GM12878 (cell line): Measurements from ENCODE around the gene PKN3. TPM values are rescaled to one million over a fixed set of nuclear protein-coding genes. Genes with fewer than 3 reads are reported as not detected.

Experiments
- ATAC-seq: fragments of 200-7000 bp; cut with Tn5 transposase; 3 replicates; pipeline ENCODE4 v1.9.1; 2020; ENCODE audit warnings: mild to moderate bottlenecking, moderate library complexity
- BruUV-seq: library from RNA; stranded (reverse); fragments of 400-500 nt; replicated peaks from 2 replicates; lab custom pipeline; 2021; lab: Mats Ljungman, UMichigan
- CTCF ChIA-PET: fragments of 300-600 bp; sonication (Branson Sonifier 250); formaldehyde crosslinking; extraction: SDS; loops from one replicate; lab custom pipeline; 2021; ENCODE audit warnings: inconsistent platforms; lab: Yijun Ruan, JAX
- POLR2A ChIA-PET: fragments of 350-600 bp; formaldehyde crosslinking; extraction: SDS; loops from one replicate; lab custom pipeline; 2021; ENCODE audit warnings: inconsistent platforms; lab: Charles Lee
- RAD21 ChIA-PET: fragments of 300-600 bp; sonication (Branson Sonifier 250); formaldehyde crosslinking; loops from one replicate; lab custom pipeline; 2023; ENCODE audit warnings: antibody characterized with exemption; ENCODE audit not compliant: unreplicated experiment; lab: Charles Lee
- SMC1A ChIA-PET: fragments of 300-600 bp; sonication (Branson Sonifier 250); formaldehyde crosslinking; loops from one replicate; lab custom pipeline; 2023; ENCODE audit not compliant: unreplicated experiment, uncharacterized antibody; lab: Charles Lee
- DNase-seq: peaks from one replicate; pipeline ENCODE4 v3.0.0-alpha.2; 2011; ENCODE audit warnings: low read depth, low spot score
- FAIRE-seq: peaks from 3 replicates; lab custom pipeline; 2011; peaks lifted over from hg19 to GRCh38; lab: Jason Lieb, UNC
- H2AFZ ChIP-seq: 2 replicates; pipeline ENCODE4 v1.6.0; 2011; ENCODE audit warnings: low read depth, low read length, control low read depth; ENCODE audit not compliant: control insufficient read depth
- H3K27ac ChIP-seq: 2 replicates; pipeline ENCODE4 v1.5.1; 2011; ENCODE audit warnings: control low read depth; ENCODE audit not compliant: control insufficient read depth, insufficient read depth
- H3K27me3 ChIP-seq, 2 experiments: replicated peaks in 1 of 2; 2 replicates each; pipeline versions ENCODE4 v1.6.0 to v1.6.1; 2011; ENCODE audit warnings: low read length in 1 of 2; ENCODE audit not compliant: control insufficient read depth in 2 of 2, insufficient read depth in 2 of 2
- H3K36me3 ChIP-seq, 2 experiments: 2 replicates each; pipeline ENCODE4 v1.5.1; 2011; ENCODE audit warnings: low read length in 1 of 2; ENCODE audit not compliant: control insufficient read depth in 2 of 2, insufficient read depth in 2 of 2
- H3K4me1 ChIP-seq: 2 replicates; pipeline ENCODE4 v1.6.1; 2011; ENCODE audit warnings: mild to moderate bottlenecking, low read length, moderate library complexity, mixed read lengths; ENCODE audit not compliant: control insufficient read depth, insufficient read depth
- H3K4me2 ChIP-seq: 2 replicates; pipeline ENCODE4 v1.6.0; 2011; ENCODE audit warnings: control low read depth; ENCODE audit not compliant: control insufficient read depth, insufficient read depth
- H3K4me3 ChIP-seq: fragments of 200-600 bp; sonication (generic); 2 replicates; pipeline ENCODE4 v1.5.1; 2016
- H3K79me2 ChIP-seq: 2 replicates; pipeline ENCODE4 v1.6.0; 2011; ENCODE audit warnings: low read length; ENCODE audit not compliant: control insufficient read depth, insufficient read depth
- H3K9ac ChIP-seq: 2 replicates; pipeline ENCODE4 v1.8.0; 2011; ENCODE audit warnings: low read length, control low read depth, mixed read lengths; ENCODE audit not compliant: control insufficient read depth, insufficient read depth
- H3K9me3 ChIP-seq: replicated peaks from 3 replicates; pipeline ENCODE4 v1.5.1; 2011; ENCODE audit warnings: mild to moderate bottlenecking, low read length; ENCODE audit not compliant: control insufficient read depth, insufficient read depth
- H4K20me1 ChIP-seq: 2 replicates; pipeline ENCODE4 v1.6.0; 2011; ENCODE audit not compliant: control insufficient read depth, insufficient read depth
- BACH1 ChIP-seq: fragments of 450-650 bp; IDR thresholded peaks from 2 replicates; pipeline ENCODE4 v1.6.1; 2017; ENCODE audit warnings: mild to moderate bottlenecking, borderline replicate concordance
- BHLHE40 ChIP-seq, 2 experiments: fragments of 450-650 bp in 1 of 2; IDR thresholded peaks; 2 replicates each; pipeline ENCODE4 v1.6.1; 2011 to 2017; ENCODE audit warnings: low read depth in 2 of 2, borderline replicate concordance in 1 of 2, improper control_type of control experiment in 1 of 2, low read length in 1 of 2, mild to moderate bottlenecking in 1 of 2
- CHD4 ChIP-seq: fragments of 200-600 bp; sonication (generic); IDR thresholded peaks from 2 replicates; pipeline ENCODE4 v1.6.1; 2016; ENCODE audit warnings: mild to moderate bottlenecking
- CREM ChIP-seq: IDR thresholded peaks from 2 replicates; pipeline ENCODE4 v1.6.1; 2014; ENCODE audit warnings: antibody characterized with exemption, low read depth
- EGR1 ChIP-seq, 2 experiments: IDR thresholded peaks; 1 replicate in 1 of 2; 2 replicates in 1 of 2; pipeline ENCODE4 v1.6.1; 2011 to 2012; ENCODE audit warnings: low read depth in 2 of 2, low read length in 2 of 2, borderline replicate concordance in 1 of 2, mild to moderate bottlenecking in 1 of 2, moderate library complexity in 1 of 2
- EZH2 ChIP-seq: IDR thresholded peaks from 2 replicates; pipeline ENCODE4 v1.6.1; 2012; ENCODE audit warnings: low read depth, mild to moderate bottlenecking, control low read depth, inconsistent platforms, low read length, borderline replicate concordance; ENCODE audit not compliant: control insufficient read depth
- FOS ChIP-seq: IDR thresholded peaks from 3 replicates; pipeline ENCODE4 v1.6.1; 2011; ENCODE audit warnings: borderline replicate concordance; ENCODE audit not compliant: insufficient read length; ENCODE audit errors: extremely low read depth
- GATAD2B ChIP-seq: fragments of 450-650 bp; conservative IDR thresholded peaks from 2 replicates; pipeline ENCODE4 v1.6.1; 2017; ENCODE audit warnings: low read depth, mild to moderate bottlenecking, moderate library complexity
- JUND ChIP-seq: IDR thresholded peaks from 2 replicates; pipeline ENCODE4 v1.6.1; 2012; ENCODE audit warnings: low read depth, mild to moderate bottlenecking, low read length, improper control_type of control experiment, moderate library complexity
- KDM1A ChIP-seq: fragments of 200-600 bp; sonication (generic); IDR thresholded peaks from 2 replicates; pipeline ENCODE4 v1.6.1; 2016; ENCODE audit warnings: borderline replicate concordance
- MTA2 ChIP-seq: fragments of 450-650 bp; IDR thresholded peaks from 2 replicates; pipeline ENCODE4 v1.6.1; 2016; ENCODE audit warnings: low read depth, mild to moderate bottlenecking, moderate library complexity
- MYB ChIP-seq: fragments of 150-350 bp; IDR thresholded peaks from 2 replicates; pipeline ENCODE4 v1.6.1; 2014; ENCODE audit warnings: mild to moderate bottlenecking, low read depth, low read length, borderline replicate concordance
- NBN ChIP-seq: fragments of 450-650 bp; IDR thresholded peaks from 2 replicates; pipeline ENCODE4 v1.6.1; 2016
- NFXL1 ChIP-seq: fragments of 450-650 bp; IDR thresholded peaks from 2 replicates; pipeline ENCODE4 v1.6.1; 2017; ENCODE audit warnings: antibody characterized with exemption, mild to moderate bottlenecking, borderline replicate concordance
- NRF1 ChIP-seq: conservative IDR thresholded peaks from 2 replicates; pipeline ENCODE4 v1.6.1; 2011; ENCODE audit warnings: mild to moderate bottlenecking, low read depth, low read length, improper control_type of control experiment
- PML ChIP-seq: IDR thresholded peaks from 2 replicates; pipeline ENCODE4 v1.6.1; 2012; ENCODE audit warnings: low read length, inconsistent platforms
- POLR2AphosphoS5 ChIP-seq: IDR thresholded peaks from 2 replicates; pipeline ENCODE4 v1.6.1; 2011; ENCODE audit warnings: mild to moderate bottlenecking, low read length, inconsistent platforms
- RBBP5 ChIP-seq: fragments of 200-600 bp; sonication (generic); conservative IDR thresholded peaks from 2 replicates; pipeline ENCODE4 v1.6.1; 2016
- RFX5 ChIP-seq: IDR thresholded peaks from 2 replicates; pipeline ENCODE4 v1.6.1; 2011; ENCODE audit warnings: low read depth, low read length, improper control_type of control experiment
- SIX5 ChIP-seq: IDR thresholded peaks from 2 replicates; pipeline ENCODE4 v1.6.1; 2011; ENCODE audit warnings: mild to moderate bottlenecking, low read depth, low read length, moderate library complexity; ENCODE audit not compliant: severe bottlenecking
- SUZ12 ChIP-seq: fragments of 200-600 bp; sonication (generic); IDR thresholded peaks from one replicate; pipeline ENCODE4 v1.6.1; 2018; ENCODE audit warnings: antibody characterized with exemption, mild to moderate bottlenecking; ENCODE audit not compliant: unreplicated experiment
- TAF1 ChIP-seq: IDR thresholded peaks from 2 replicates; pipeline ENCODE4 v1.6.1; 2011; ENCODE audit warnings: mild to moderate bottlenecking, low read depth, low read length, borderline replicate concordance
- WRNIP1 ChIP-seq: IDR thresholded peaks from 2 replicates; pipeline ENCODE4 v1.6.1; 2011; ENCODE audit warnings: low read depth, low read length, improper control_type of control experiment, borderline replicate concordance
- ZNF217 ChIP-seq: fragments of 450-650 bp; IDR thresholded peaks from 2 replicates; pipeline ENCODE4 v1.6.1; 2017; ENCODE audit warnings: antibody characterized with exemption, mild to moderate bottlenecking
- ZSCAN29 ChIP-seq: fragments of 450-650 bp; IDR thresholded peaks from 2 replicates; pipeline ENCODE4 v1.6.1; 2017; ENCODE audit warnings: mild to moderate bottlenecking, moderate library complexity
- WGBS: methylation state at CpG from one replicate; pipeline ENCODE4 v1.1.6; 2016; ENCODE audit warnings: low lambda C conversion rate; ENCODE audit not compliant: insufficient replicate concordance, insufficient coverage; ENCODE audit errors: missing lambda C conversion rate; 5-methylcytosine and 5-hydroxymethylcytosine counted together
- in situ Hi-C: fragments of 300-500 bp; cut with MboI; formaldehyde crosslinking; loops from 9 replicates; pipeline ENCODE4 v1.14.3; 2018; ENCODE audit warnings: mixed read lengths
- intact Hi-C: fragments of 100-400 bp; cut with micrococcal nuclease; formaldehyde crosslinking; loops from one replicate; pipeline ENCODE4 v1.14.2; 2022; ENCODE audit not compliant: unreplicated experiment
- polyA plus RNA-seq, 11 experiments: library from polyadenylated mRNA; depleted of rRNA in 4 of 11; unstranded in 6 of 11; stranded (reverse) in 5 of 11; fragments of >200 nt; fragmentation: Nextera tagmentation in 4 of 11; fragmentation: Illumina TruSeq in 1 of 11; extraction: Ambion mirVana in 4 of 11; extraction: Trizol in 1 of 11; gene quantifications; 1 replicate in 1 of 11; 2 replicates in 10 of 11; pipeline versions ENCODE4 v1.2.1 to v1.2.3, GENCODE V29; 2011 to 2016; ENCODE audit warnings: inconsistent platforms in 2 of 11, missing spikeins in 2 of 11, low read depth in 1 of 11
- total RNA-seq, 4 experiments: library from RNA; depleted of rRNA in 3 of 4; stranded (reverse); fragments of >200 nt in 3 of 4; fragmentation: Illumina TruSeq in 1 of 4; extraction: Trizol in 1 of 4; gene quantifications; 2 replicates each; pipeline versions ENCODE4 v1.2.1 to v1.2.3, GENCODE V29; 2013 to 2021
- TF ChIP-seq, protein P1 (sequence below): fragments of 450-650 bp; IDR thresholded peaks from 2 replicates; pipeline ENCODE4 v1.6.1; 2014; ENCODE audit warnings: mild to moderate bottlenecking

PKN3 gene
- total and polyA plus RNA-seq, 10 of the 15 experiments (the other 5 are each of a cell fraction or from before 2014, with no cell fraction given): 0.35 to 11.0 (median 3.3) TPM

DNA sequence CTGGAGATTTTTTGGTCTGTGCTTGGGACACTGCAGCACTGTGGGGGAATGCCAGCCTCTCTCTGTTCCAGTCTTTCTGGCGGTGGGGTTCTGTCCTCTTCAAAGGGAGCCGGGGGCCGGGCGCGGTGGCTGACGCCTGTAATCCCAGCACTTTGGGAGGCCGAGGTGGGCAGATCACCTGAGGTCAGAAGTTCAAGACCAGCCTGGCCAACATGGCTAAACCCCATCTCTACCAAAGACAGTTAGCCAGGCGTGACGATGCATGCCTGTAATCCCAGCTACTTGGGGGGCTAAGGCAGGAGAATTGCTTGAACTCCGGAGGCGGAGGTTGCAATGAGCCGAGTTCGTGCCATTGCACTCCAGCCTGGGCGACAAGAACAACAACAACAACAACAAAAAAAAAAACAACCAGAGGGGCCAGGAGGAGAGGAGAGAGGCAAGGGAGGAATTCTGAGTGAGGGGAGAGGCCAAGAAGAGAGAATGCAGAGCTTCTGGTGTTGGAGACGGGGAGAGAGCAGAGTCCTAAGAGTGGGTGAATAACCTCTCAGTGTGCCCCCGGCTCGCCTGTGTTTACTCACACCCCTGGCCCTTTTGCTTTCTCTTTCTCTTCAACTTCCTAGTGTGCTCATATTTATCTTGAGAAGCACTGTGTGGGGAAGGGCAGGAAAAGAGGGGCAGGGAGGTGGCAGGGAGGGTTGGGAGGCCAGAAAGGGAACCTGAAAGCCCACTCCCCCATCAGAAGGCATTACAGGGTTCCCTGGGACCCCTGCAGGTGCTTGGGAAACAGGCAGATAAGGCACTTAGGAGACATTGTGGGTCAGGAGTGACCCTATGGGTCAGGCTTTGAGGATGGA, 16.4 kb upstream of the PKN3 start:
- H3K4me3 ChIP-seq: peak overlapping the region; percentile 95
- WGBS: 0% methylated on average over 16 of the region's 17 CpGs
- 0 out of 4 replicates have a peak, but pooled peaks cover 0 to 4% of the 10 kb centered on the region in 2 experiments for H3K36me3 ChIP-seq
- ATAC-seq (peak; percentile 38), FAIRE-seq (no peak), DNase-seq (no peak)
- no peaks in the 10 kb centered on the region for H3K27me3 ChIP-seq
- in situ Hi-C loops: no loop called here
- intact Hi-C loops: loop anchor here (10.0 kb wide), 1 partner anchor 131 kb away; the partner anchor contains the start of gene SPTAN1
- no TSS peak for BruUV-seq
- H3K79me2 ChIP-seq: peaks cover 89% of the 10 kb centered on the region
- H3K4me1 ChIP-seq: peaks cover 13% of the 10 kb centered on the region; the same call in 1 of the 2 replicates
- POLR2A ChIA-PET: interaction anchor here (0.5 to 2.1 kb wide), 13 partner anchors 21 to 1122 kb away, joined by 3 to 33 read pairs (median 4); partner anchors contain the start of gene ZDHHC12
- CTCF ChIA-PET: interaction anchor here (0.9 kb wide), 1 partner anchor 15 kb away, joined by 4 read pairs; no protein-coding TSS in a partner anchor
- no peak overlapping the region for H2AFZ ChIP-seq
- peak overlapping the region; percentile 96 for H3K27ac ChIP-seq
- RAD21 ChIA-PET: interaction anchor here (0.9 to 1.2 kb wide), 2 partner anchors 38 to 41 kb away, joined by 3 read pairs; partner anchors contain the start of gene ZDHHC12
- H3K9ac ChIP-seq: peak overlapping the region; percentile 96
- peak overlapping the region; percentile 80 for H3K4me2 ChIP-seq
- H3K9me3 ChIP-seq: no peaks in the 10 kb centered on the region
- no peaks in the 10 kb centered on the region for H4K20me1 ChIP-seq
- SMC1A ChIA-PET: interaction anchor here (2.1 to 2.9 kb wide), 3 partner anchors 8 to 42 kb away, joined by 6 to 12 read pairs (median 8); no protein-coding TSS in a partner anchor
- TF ChIP-seq EGR1 (IDR thresholded peaks at IDR 0.05; ENCODE audit: borderline replicate concordance in 1 of 2, low read depth in 2 of 2, low read length in 2 of 2) (no peak), EZH2 (no peak), RBBP5 (no peak), FOS (no peak), MTA2 (no peak), ZSCAN29 (no peak), POLR2AphosphoS5 (no peak), PML (no peak), SIX5 (no peak), NBN (peak; percentile 87), NFXL1 (no peak), RFX5 (no peak), SUZ12 (no peak), JUND (no peak), CREM (no peak), MYB (no peak), CHD4 (no peak), BACH1 (no peak), NRF1 (no peak), GATAD2B (no peak), WRNIP1 (no peak), TAF1 (no peak), KDM1A (no peak), ZNF217 (no peak), BHLHE40 (IDR thresholded peaks at IDR 0.05; ENCODE audit: borderline replicate concordance in 1 of 2, low read depth in 2 of 2, low read length in 1 of 2) (peak in 1 of 2 experiments; percentile 37; a peak in 1 of 4 replicates)
- TF ChIP-seq, protein P1, sequence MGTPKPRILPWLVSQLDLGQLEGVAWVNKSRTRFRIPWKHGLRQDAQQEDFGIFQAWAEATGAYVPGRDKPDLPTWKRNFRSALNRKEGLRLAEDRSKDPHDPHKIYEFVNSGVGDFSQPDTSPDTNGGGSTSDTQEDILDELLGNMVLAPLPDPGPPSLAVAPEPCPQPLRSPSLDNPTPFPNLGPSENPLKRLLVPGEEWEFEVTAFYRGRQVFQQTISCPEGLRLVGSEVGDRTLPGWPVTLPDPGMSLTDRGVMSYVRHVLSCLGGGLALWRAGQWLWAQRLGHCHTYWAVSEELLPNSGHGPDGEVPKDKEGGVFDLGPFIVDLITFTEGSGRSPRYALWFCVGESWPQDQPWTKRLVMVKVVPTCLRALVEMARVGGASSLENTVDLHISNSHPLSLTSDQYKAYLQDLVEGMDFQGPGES: no peak
